HepG2 (cell line): ENCODE measurements around the gene ANKRD55.

Experiments used
- NPAS2 ChIP-seq: sonication (generic); formaldehyde crosslinking; IDR thresholded peaks from 2 replicates; pipeline ENCODE4 v1.8.0; 2022; ENCODE audit warnings: mild to moderate bottlenecking, missing genetic modification reagents, borderline replicate concordance
- TBP ChIP-seq: sonication (generic); formaldehyde crosslinking; IDR thresholded peaks from 2 replicates; pipeline ENCODE4 v1.5.0; 2020; ENCODE audit warnings: missing genetic modification reagents
- ZNF205 ChIP-seq: IDR thresholded peaks from 2 replicates; pipeline ENCODE4 v1.6.1; 2018; ENCODE audit warnings: missing biosample characterization, missing genetic modification reagents
- ZNF547 ChIP-seq: sonication (generic); formaldehyde crosslinking; IDR thresholded peaks from 2 replicates; pipeline ENCODE4 v1.5.1; 2020; ENCODE audit warnings: mild to moderate bottlenecking, missing genetic modification reagents
- TF ChIP-seq, protein P1 (sequence below), 2 experiments: IDR thresholded peaks; 2 replicates each; pipeline ENCODE4 v1.6.1; 2011 to 2012; ENCODE audit warnings: low read length in 2 of 2, borderline replicate concordance in 1 of 2, low read depth in 1 of 2, mild to moderate bottlenecking in 1 of 2, moderate library complexity in 1 of 2
- TF ChIP-seq, protein P2 (sequence below): sonication (generic); formaldehyde crosslinking; IDR thresholded peaks from 2 replicates; pipeline ENCODE4 v1.5.0; 2020; ENCODE audit warnings: missing genetic modification reagents
- TF ChIP-seq, protein P3 (sequence below): sonication (generic); formaldehyde crosslinking; conservative IDR thresholded peaks from 2 replicates; pipeline ENCODE4 v1.4.0; 2020; ENCODE audit warnings: missing genetic modification reagents

DNA sequence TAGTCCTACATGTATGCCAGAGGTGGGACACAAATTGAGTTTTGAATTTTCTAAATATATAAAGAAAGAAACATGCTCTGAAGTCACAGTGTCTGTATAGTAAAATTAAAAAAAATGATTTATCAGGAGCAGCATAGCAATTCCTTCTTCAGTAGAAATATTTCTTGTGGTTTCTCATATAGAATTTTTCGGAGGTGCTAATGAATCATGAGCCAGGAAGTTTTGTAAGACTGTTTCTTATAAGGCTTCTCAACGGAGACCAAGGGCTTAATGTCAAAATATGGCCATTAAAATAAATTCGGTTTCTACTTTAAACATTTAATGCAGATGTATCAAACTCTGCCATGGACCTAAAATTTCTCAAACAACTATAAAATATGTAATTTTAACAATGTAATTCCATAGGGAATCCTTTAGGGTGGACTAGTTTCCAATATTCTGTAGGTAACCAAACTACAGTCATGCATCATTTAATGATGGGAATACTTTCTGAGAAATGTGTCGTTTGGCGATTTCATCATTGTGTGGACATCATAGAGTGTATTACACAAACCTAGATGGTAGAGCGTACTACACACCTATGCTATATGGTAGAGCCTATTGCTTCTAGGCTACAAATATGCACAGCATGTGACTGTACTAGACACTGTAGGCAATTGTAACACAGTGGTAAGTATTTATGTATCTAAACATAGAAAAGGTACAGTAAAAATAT is 66.3 kb downstream of the ANKRD55 start:
- TF ChIP-seq, protein P1, sequence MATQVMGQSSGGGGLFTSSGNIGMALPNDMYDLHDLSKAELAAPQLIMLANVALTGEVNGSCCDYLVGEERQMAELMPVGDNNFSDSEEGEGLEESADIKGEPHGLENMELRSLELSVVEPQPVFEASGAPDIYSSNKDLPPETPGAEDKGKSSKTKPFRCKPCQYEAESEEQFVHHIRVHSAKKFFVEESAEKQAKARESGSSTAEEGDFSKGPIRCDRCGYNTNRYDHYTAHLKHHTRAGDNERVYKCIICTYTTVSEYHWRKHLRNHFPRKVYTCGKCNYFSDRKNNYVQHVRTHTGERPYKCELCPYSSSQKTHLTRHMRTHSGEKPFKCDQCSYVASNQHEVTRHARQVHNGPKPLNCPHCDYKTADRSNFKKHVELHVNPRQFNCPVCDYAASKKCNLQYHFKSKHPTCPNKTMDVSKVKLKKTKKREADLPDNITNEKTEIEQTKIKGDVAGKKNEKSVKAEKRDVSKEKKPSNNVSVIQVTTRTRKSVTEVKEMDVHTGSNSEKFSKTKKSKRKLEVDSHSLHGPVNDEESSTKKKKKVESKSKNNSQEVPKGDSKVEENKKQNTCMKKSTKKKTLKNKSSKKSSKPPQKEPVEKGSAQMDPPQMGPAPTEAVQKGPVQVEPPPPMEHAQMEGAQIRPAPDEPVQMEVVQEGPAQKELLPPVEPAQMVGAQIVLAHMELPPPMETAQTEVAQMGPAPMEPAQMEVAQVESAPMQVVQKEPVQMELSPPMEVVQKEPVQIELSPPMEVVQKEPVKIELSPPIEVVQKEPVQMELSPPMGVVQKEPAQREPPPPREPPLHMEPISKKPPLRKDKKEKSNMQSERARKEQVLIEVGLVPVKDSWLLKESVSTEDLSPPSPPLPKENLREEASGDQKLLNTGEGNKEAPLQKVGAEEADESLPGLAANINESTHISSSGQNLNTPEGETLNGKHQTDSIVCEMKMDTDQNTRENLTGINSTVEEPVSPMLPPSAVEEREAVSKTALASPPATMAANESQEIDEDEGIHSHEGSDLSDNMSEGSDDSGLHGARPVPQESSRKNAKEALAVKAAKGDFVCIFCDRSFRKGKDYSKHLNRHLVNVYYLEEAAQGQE (IDR thresholded peaks at IDR 0.05; ENCODE audit: borderline replicate concordance in 1 of 2, low read depth in 1 of 2, low read length in 2 of 2): no peak
- TF ChIP-seq, protein P2, sequence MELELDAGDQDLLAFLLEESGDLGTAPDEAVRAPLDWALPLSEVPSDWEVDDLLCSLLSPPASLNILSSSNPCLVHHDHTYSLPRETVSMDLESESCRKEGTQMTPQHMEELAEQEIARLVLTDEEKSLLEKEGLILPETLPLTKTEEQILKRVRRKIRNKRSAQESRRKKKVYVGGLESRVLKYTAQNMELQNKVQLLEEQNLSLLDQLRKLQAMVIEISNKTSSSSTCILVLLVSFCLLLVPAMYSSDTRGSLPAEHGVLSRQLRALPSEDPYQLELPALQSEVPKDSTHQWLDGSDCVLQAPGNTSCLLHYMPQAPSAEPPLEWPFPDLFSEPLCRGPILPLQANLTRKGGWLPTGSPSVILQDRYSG (CRISPR knock-in tag): no peak
- TF ChIP-seq ZNF547 (CRISPR knock-in tag) (no peak), NPAS2 (CRISPR knock-in tag) (no peak), TBP (CRISPR knock-in tag) (no peak), ZNF205 (CRISPR knock-in tag) (no peak)
- TF ChIP-seq, protein P3, sequence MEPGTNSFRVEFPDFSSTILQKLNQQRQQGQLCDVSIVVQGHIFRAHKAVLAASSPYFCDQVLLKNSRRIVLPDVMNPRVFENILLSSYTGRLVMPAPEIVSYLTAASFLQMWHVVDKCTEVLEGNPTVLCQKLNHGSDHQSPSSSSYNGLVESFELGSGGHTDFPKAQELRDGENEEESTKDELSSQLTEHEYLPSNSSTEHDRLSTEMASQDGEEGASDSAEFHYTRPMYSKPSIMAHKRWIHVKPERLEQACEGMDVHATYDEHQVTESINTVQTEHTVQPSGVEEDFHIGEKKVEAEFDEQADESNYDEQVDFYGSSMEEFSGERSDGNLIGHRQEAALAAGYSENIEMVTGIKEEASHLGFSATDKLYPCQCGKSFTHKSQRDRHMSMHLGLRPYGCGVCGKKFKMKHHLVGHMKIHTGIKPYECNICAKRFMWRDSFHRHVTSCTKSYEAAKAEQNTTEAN (CRISPR knock-in tag): no peak
